DLD1 (cell line): ENCODE measurements around the gene RPS21.

Source experiments
- in situ Hi-C: cut with HindIII; loops from 2 replicates; pipeline ENCODE4 v1.10.0; 2017; ENCODE audit warnings: low sequenced_read_pairs

The RPS21 gene

GRCh38 chr20:62353289-62354030, 33.4 kb upstream of the RPS21 start:
- in situ Hi-C loops: no loop called here

GRCh38 chr20:62354031-62354808, 32.7 kb upstream of the RPS21 start:
- in situ Hi-C loops: no loop called here

GRCh38 chr20:62354811-62355341, 32.0 kb upstream of the RPS21 start:
- in situ Hi-C loops: no loop called here

GRCh38 chr20:62355516-62355877, 31.4 kb upstream of the RPS21 start:
- in situ Hi-C loops: no loop called here

GRCh38 chr20:62355878-62356588, 30.9 kb upstream of the RPS21 start:
- in situ Hi-C loops: no loop called here

- in situ Hi-C loops: no loop called here
Observed at GRCh38 chr20:62356589-62357186, 30.2 kb upstream of the RPS21 start.

GRCh38 chr20:62357187-62357667, 29.7 kb upstream of the RPS21 start:
- in situ Hi-C loops: no loop called here

GRCh38 chr20:62357681-62358080, 29.2 kb upstream of the RPS21 start:
- in situ Hi-C loops: no loop called here

GRCh38 chr20:62358171-62359042, 28.5 kb upstream of the RPS21 start:
- in situ Hi-C loops: no loop called here

GRCh38 chr20:62359043-62359490, 27.8 kb upstream of the RPS21 start:
- in situ Hi-C loops: no loop called here

GRCh38 chr20:62359491-62360121, 27.3 kb upstream of the RPS21 start:
- in situ Hi-C loops: no loop called here

- in situ Hi-C loops: no loop called here
Observed at GRCh38 chr20:62360854-62361798, 25.8 kb upstream of the RPS21 start.

GRCh38 chr20:62361799-62362589, 24.9 kb upstream of the RPS21 start:
- in situ Hi-C loops: no loop called here

GRCh38 chr20:62362590-62362940, 24.3 kb upstream of the RPS21 start:
- in situ Hi-C loops: no loop called here

- in situ Hi-C loops: no loop called here
Observed at GRCh38 chr20:62362991-62363919, 23.6 kb upstream of the RPS21 start.
